ENCODE data around the gene CDKN2B. TPM values are rescaled to one million over a fixed set of nuclear protein-coding genes. Genes with fewer than 3 reads are reported as not detected.

The CDKN2B gene
- total RNA-seq, 1 experiment from 2014 or later, result 9.8 TPM

GRCh38 chr9:22044583-22044982 is 35.5 kb upstream of the CDKN2B start:
- no peaks in the 10 kb centered on the region for H3K27me3 ChIP-seq (ENCODE audit: insufficient read depth, low read length)
- CTCF ChIA-PET, result interaction anchor here (1.2 kb wide), 1 partner anchor 36 kb away, joined by 4 read pairs; the partner anchor contains the start of gene CDKN2B
- H3K9me2 ChIP-seq (ENCODE audit: insufficient read depth), result no peaks in the 10 kb centered on the region
- TF ChIP-seq EZH2phosphoT487 (IDR thresholded peaks at IDR 0.05; ENCODE audit: borderline replicate concordance), result no peak
- TF ChIP-seq POLR2A (IDR thresholded peaks at IDR 0.05; ENCODE audit: borderline replicate concordance, extremely low read depth, insufficient read depth, insufficient read length), result no peak
- no peak for TF ChIP-seq EGR1 (IDR thresholded peaks at IDR 0.05; ENCODE audit: low read depth)
- TF ChIP-seq YY1 (IDR thresholded peaks at IDR 0.05; ENCODE audit: extremely low read depth, insufficient replicate concordance, low read depth, low read length), result no peak
- no peak for TF ChIP-seq ELF1 (IDR thresholded peaks at IDR 0.05; ENCODE audit: borderline replicate concordance, low read depth)
- no peak for TF ChIP-seq ZFX (IDR thresholded peaks at IDR 0.05)
- TF ChIP-seq ZBTB33 (IDR thresholded peaks at IDR 0.05; ENCODE audit: extremely low read depth, insufficient replicate concordance, low read length), result no peak
- H3K27ac ChIP-seq (ENCODE audit: low read depth, low read length), result no peak overlapping the region
- ATAC-seq, result no peak
- no peaks in the 10 kb centered on the region for H3K9me3 ChIP-seq (ENCODE audit: control insufficient read depth in 1 of 2, insufficient read depth in 1 of 2, low read depth in 1 of 2, low read length in 2 of 2)
- H3K4me3 ChIP-seq (replicated peaks in 1 of 2; ENCODE audit: low read depth in 1 of 2, low read length in 2 of 2), result no peak overlapping the region
- RAD21 ChIA-PET (ENCODE audit: low non-redundant PET in 1 of 2, low total read pairs in 2 of 2, uncharacterized antibody in 2 of 2, unreplicated experiment in 2 of 2), result no interaction called here
- no peaks in the 10 kb centered on the region for H3K79me2 ChIP-seq (ENCODE audit: insufficient read depth, low read length)
- no TSS peak for BruUV-seq (replicated peaks)
- no peaks in the 10 kb centered on the region for H4K20me1 ChIP-seq (ENCODE audit: insufficient read depth)
- no peak overlapping the region for H3K4me2 ChIP-seq (ENCODE audit: low read length)
- peaks cover 15 to 18% of the 10 kb centered on the region in 2 experiments for H3K4me1 ChIP-seq (ENCODE audit: control insufficient read depth in 1 of 2, insufficient read depth in 2 of 2, low read length in 2 of 2)
- DNase-seq (ENCODE audit: low read depth, low spot score), result no peak
- POLR2A ChIA-PET, result no interaction called here
- intact Hi-C loops (cut with micrococcal nuclease), result loop anchor here (5.0 kb wide), 1 partner anchor 37 kb away; the partner anchor contains the start of gene CDKN2B
- no peaks in the 10 kb centered on the region for H3K36me3 ChIP-seq (ENCODE audit: control insufficient read depth in 1 of 2, insufficient read depth in 2 of 2, low read length in 2 of 2)
- no peak overlapping the region for H3K9ac ChIP-seq (ENCODE audit: low read length)
- no peak overlapping the region for H2AFZ ChIP-seq (ENCODE audit: low read depth, low read length, poor library complexity, severe bottlenecking)

GRCh38 chr9:22043928-22044327 is 34.8 kb upstream of the CDKN2B start:
- Histone ChIP-seq H3K4me1 (ENCODE audit: control insufficient read depth in 1 of 2, insufficient read depth in 2 of 2, low read length in 2 of 2) (peaks cover 11 to 13% of the 10 kb centered on the region in 2 experiments), H2AFZ (ENCODE audit: low read depth, low read length, poor library complexity, severe bottlenecking) (no peak overlapping the region), H3K27ac (ENCODE audit: low read depth, low read length) (no peak overlapping the region), H3K9ac (ENCODE audit: low read length) (no peak overlapping the region), H3K36me3 (ENCODE audit: control insufficient read depth in 1 of 2, insufficient read depth in 2 of 2, low read length in 2 of 2) (no peaks in the 10 kb centered on the region), H4K20me1 (ENCODE audit: insufficient read depth) (no peaks in the 10 kb centered on the region), H3K79me2 (ENCODE audit: insufficient read depth, low read length) (no peaks in the 10 kb centered on the region), H3K9me2 (ENCODE audit: insufficient read depth) (no peaks in the 10 kb centered on the region), H3K9me3 (ENCODE audit: control insufficient read depth in 1 of 2, insufficient read depth in 1 of 2, low read depth in 1 of 2, low read length in 2 of 2) (no peaks in the 10 kb centered on the region), H3K4me2 (ENCODE audit: low read length) (no peak overlapping the region), H3K27me3 (ENCODE audit: insufficient read depth, low read length) (no peaks in the 10 kb centered on the region), H3K4me3 (replicated peaks in 1 of 2; ENCODE audit: low read depth in 1 of 2, low read length in 2 of 2) (no peak overlapping the region)
- BruUV-seq (replicated peaks), result no TSS peak
- ChIA-PET RAD21 (ENCODE audit: low non-redundant PET in 1 of 2, low total read pairs in 2 of 2, uncharacterized antibody in 2 of 2, unreplicated experiment in 2 of 2) (no interaction called here), CTCF (no interaction called here), POLR2A (no interaction called here)
- intact Hi-C loops (cut with micrococcal nuclease), result loop anchor here (5.0 kb wide), 1 partner anchor 37 kb away; the partner anchor contains the start of gene CDKN2B
- DNase-seq (ENCODE audit: low read depth, low spot score), result no peak
- ATAC-seq, result no peak
- TF ChIP-seq ZBTB33 (IDR thresholded peaks at IDR 0.05; ENCODE audit: extremely low read depth, insufficient replicate concordance, low read length), result no peak
- TF ChIP-seq REST (IDR thresholded peaks at IDR 0.05; ENCODE audit: low read depth), result no peak
- TF ChIP-seq CTCF (IDR thresholded peaks at IDR 0.05 in 2 of 3, conservative IDR thresholded peaks at IDR 0.05 in 1 of 3; ENCODE audit: borderline replicate concordance in 1 of 3, insufficient read depth in 1 of 3, low read depth in 2 of 3, low read length in 2 of 3), result no peak
